CD4-positive, alpha-beta T cell treated with Interleukin-1 beta for 1 hour (primary cell): ENCODE data around the gene LRFN2.

ENCODE experiments used
- DNase-seq, 2 donors: peaks; one replicate each; pipeline ENCODE4 v3.0.0-alpha.2; 2020 to 2022

LRFN2 gene

DNA sequence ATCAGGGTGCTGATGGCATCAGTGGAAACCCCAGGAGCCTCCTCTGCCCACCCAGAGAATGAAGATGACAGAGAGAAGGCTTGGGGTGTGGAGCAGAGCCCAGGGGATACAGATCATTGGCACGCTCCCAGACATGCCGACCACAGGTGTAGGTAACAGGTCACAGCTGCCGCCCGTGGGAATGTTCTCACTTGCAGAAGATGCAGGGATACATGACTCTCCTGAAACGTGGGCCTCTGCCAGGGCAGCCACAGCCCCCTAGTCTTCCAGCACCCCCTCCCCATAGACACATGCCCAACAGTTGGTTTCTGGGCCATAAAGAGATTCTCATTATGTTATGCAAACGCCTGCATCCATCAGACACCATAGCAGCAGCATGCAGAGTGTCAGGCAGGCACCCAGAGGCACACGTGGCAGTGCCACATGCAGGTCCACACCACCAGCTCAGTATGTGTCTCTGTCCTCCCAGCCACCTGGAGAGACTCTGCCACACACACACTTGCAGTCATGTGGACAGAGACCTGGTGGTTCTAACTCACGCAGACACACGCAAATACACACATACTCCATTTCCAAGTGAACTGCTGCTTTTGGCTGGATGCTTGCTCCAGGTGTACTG lies 45.5 kb downstream of the LRFN2 start:
- DNase-seq, result no peak

DNA sequence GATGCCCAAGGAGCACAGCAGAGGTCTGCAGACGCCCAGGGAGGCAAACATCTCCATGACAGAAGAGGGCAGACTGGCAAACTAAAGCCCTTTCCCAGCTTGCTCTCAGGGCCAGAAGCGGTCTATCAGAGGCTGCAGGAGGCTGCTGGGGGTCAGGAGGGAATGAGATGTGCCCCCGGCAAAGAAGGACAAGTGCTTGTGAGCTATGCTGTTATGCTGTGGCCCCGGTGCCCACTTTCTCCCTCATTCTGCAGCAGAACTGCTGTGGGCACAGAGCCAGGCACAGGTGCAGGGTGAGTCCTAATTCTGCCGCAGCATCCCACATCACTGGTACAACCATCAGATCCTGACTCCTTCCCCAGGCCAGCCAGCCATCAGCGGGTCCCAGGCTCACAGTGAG lies 46.4 kb downstream of the LRFN2 start:
- no peak for DNase-seq

DNA sequence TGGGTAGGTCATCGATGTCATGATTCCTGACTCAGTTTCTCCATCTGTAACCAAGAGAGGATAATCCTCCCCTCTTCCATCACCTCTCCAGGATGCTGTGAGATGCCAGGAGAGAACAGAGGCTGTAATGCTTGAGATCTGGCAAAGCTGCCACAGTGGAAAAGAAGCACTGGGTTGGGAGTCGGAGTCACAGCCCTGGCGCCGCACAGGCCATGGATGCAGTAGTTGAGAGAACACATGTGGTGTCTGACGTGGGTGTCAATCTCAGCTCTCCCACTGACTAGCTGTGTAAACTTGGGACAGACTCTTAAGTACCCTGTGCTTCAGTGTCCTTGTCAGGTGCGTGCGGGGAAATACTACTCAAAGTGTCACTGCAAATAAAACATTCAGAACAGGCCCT lies 47.3 kb downstream of the LRFN2 start:
- no peak for DNase-seq

DNA sequence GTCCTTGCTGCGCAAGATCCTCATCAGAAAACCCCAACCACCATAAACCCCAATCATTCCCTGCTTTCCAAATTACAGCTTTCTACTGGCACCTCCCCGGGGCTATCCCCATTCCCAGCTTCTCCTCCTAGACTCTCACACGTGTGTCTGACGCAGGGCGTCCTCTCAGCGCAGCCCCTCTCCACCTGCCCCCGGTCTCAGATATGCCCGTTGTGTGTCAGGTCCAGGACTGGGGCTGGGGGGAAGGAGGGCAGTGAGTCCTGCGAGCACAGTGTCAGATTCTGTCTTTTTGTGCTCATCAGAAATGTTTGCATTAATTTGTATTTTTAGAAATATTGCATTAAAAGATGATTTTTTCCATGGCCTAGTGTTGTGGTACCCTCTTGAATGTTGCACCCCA lies 48.6 kb downstream of the LRFN2 start:
- DNase-seq, result no peak

DNA sequence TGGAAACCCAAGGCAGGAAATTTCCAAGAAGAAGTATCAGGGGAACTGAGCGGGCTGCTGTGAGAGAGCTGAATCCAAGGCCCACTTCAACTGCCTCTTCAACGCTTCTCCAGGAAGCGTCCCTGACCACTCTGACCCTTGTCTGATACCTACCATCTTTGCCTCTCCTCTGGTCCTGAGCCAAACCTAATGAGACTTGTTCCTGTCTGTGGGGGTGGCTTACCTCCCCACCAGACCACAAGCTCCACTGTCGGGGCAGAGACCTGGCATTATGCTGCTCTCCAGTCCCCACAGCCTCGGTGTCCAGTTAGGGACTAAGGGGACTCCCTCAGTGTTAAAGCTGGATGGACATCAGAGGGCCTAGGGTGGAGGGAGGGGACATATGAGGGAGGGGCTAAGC lies 49.7 kb downstream of the LRFN2 start:
- DNase-seq, result no peak

DNA sequence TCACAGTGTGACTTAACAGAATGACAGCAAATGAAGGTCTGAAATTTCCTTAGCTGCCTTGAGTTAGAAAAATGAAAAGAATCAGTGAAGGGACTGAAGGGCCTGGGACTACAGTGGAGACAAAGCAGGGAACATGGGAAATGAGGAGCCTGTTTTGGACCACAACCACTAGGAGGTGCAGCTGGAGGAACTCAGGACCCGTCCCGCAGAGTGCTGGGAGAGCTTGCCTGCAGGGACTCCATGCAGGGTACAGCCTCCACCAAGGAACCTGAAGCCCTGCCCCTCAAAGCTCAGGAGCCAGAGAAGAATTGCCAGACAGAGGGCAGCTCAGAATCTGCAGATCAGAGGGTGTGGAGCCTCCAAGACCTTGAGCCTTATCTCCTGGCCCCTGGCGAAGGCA lies 50.7 kb downstream of the LRFN2 start:
- no peak for DNase-seq

DNA sequence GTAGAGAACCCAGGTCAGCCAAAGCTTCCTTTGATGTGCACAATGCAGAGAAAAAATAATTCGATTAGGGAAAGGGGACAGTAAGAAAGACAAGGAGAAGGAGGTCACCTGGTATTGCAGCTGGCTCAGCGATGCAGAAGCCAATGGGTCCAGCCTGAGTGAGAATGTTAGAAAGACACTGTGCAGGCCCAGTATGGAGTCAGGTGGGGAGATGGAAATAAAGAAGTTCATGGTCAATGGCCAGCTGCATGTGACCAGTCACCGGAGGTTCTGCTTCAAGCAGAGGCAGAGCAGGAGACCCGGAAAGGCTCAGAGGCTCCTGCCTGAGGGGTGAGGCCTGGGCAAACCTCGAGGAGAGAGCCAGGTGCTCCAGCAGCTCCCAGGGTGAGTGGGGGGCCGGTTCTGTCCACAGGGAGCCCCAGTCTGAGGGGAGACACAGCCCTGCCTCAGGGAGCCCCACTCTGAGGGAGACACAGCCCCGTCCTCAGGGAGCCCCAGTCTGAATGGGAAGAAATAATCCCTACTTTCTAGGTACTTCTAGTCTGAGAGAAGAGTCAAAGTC lies 51.3 kb downstream of the LRFN2 start:
- no peak for DNase-seq

DNA sequence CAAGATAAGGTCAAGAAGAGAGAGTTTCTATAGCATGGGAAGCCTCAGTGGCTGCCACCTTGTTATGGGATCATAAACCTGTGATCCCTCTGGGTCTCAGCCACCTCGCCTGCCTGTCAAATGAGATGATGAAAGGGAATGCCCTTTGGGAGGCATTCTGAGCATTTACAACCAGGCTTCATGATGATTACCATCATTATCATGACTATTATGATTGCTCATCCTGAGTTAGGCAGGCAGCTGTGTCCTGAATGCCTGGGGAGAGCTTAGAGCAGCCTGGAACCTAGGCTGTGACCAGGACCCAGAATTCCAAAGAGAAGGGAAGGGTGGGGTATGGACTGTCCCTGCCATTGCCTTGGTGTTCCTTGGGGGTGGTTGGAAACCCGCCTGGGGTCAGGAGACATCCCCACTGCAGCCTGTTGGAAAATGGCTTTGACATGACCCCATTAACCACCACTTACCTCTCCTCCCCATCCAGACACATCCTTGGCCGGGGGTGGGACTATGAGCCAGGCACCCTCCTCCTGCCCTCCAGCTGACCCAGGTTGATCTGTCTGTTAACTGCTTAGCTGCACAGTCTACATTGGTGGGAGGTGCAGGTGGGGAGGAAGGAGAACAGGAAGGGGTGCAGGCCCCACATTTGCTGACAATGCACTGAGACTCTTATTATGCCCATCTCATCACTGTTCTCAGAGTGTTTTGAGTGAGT lies 51.9 kb downstream of the LRFN2 start:
- no peak for DNase-seq

DNA sequence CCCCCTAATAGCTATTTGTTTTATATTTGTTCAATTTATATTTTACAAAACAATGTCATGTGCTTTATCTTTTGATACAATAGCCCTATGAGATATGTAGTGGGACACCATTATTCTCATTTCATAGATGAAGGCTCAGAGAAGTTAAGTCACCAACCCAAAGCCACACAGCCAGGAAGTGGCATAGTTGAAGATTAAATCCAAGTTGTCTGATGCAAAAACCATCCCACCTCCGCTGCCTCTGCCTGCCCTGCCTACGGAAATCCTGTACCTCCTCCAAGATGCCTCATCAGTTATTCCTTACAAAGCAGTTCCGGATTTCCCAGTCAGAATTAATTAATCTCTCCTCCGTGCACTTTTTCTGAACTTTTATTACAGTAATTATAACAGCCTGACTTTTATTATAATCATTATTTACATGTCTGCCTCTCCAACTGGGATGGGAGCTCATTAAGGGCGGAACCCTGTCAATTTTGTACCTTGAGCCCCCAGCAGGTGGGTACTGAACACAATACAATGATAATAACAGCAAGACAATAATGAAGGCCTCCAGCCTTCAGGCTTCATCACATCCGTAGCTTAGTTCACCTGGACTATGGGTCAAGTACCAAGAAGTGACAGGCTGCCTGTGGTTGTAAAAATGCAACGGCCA lies 54.7 kb downstream of the LRFN2 start:
- no peak for DNase-seq

DNA sequence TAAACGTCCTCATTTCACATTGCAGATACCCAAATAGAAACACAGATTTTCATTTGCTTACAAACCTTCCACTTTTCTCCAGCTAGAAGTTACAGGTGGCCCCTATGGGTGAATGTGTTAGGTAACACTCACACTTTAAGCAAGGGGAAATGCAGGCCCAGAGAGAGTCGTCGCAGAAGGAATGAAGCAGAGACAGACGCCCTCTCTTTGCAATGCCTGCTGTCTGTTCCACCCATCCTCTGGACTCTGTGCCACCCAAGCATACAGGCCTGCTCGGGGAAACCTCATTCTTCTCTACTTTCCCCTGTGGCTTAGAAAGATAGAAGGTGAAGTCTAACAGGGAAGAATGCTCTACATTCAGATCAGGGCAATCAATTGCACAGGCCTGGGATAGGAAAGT lies 57.2 kb downstream of the LRFN2 start:
- DNase-seq, result no peak

DNA sequence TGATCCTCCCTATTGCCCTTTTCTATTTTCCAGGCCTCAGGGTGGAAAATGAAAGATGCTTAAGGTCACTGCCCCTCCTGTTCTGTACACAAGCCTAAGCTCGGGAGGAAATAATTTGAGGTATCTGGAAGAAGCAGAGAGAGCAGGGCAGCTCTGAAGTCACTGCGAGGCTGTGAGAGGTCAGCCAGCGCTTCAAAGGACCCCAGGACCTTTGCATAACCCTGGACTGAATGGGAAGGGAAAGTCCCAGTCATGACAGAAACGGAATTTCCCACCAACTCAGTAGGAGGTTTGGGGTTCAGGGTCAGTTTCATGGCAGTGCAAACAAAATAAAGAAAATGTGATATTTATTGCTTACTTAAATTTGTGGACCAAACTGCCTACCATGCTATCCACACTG lies 58.1 kb downstream of the LRFN2 start:
- DNase-seq, result no peak

DNA sequence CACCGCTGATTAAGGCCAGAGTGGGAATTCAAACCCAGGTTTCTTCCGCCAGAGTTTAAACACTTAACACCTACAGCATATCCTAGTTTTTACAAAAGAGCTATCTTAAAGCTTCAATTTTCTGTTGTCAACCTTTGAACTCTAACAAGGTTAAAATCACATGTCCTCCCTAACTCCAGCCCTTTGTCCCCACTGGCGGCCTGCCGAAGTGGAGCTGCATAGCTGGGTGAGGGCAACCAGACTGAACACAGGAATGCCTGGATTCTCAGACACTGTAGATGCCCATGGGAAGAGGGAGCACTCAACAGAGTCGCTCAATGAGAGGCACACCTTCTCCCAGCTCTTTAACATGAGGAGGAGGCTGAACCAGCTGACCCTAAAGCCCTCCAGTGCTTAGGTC lies 59.1 kb downstream of the LRFN2 start:
- no peak for DNase-seq

DNA sequence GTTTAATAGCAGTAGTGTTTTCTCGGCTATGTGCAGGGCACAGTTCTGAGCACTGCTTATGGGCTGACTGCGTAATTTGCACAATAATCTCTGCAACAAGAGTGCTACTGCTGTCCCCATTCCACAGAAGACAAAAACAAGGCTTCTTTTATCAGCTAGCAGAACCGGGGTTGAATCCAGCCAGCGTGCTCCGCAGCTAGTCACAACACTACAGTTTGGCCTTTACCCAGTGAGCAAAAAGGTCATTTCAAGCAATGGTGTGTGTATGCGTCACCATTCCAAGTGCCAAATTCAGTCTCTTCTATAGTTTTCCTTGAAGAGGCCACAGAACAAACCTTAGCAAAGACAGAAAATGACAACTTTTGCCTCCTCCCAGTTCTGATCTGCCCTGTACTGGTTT lies 61.1 kb downstream of the LRFN2 start:
- no peak for DNase-seq

DNA sequence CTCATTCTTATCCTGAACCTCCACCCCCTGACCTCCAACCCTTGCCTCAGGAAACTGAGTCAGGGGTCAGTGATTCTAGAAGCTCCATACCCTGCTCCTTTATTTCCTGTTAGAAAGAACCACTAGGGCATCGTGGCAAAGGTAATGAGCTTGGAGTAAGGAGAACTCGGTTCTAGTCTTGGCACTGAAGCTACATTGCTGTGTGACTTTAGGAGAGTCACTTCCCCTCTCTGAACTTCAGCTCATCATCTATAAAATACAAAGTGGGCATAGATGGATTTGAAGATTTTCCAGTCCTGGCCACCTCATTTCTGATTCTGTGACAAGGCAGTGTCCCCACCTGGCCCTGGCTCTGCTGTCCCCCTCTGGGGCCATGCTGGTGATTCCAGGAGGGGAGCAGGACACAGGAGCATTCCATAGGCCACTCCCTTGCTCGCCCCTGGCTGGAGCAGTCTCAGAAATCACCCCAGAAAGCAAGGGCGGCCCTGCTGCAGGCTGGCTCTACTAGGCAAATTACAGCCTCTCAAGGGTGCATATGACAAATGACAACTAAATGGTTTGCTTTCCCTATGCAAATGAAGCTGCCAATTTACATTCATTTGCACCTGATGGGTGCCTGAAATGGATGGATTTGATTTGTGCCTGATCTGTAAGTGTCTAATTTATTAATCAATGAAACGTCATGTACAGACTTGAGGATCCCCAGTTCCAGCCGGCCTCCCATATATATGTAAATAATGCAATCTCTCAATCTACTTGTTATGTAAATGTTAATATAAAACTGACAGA lies 62.2 kb downstream of the LRFN2 start:
- DNase-seq, result no peak

DNA sequence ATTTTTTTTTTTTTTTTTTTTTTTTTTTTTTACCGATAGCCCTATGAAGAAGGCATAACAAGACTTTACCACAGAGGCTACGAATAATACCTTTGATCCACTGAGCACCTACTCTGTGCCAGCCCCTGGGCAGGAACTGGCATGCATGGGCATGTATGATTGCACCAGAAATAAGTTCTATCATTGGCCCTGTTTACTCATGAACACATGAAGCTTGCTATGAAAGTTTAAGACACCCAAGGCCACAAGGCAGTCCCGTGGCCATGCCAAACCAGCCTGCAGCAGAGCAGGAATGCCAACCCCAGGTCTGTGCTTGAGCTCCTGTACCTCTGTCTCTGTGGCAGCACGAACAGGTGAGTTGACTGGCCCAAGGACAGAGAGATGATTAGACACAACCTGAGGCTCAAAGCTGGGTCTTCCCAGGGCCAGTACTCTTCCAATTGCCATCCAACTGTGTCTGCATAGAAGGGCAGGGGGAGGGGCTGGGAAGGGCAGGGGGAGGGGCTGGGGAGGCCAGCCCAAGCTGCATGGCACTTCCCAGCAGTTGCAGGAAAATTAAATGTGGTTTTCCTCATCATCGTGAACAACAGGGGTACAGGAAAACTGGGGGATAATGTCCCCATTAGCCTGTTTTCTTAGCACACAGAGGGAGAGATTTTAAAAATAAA lies 63.5 kb downstream of the LRFN2 start:
- DNase-seq, result no peak

DNA sequence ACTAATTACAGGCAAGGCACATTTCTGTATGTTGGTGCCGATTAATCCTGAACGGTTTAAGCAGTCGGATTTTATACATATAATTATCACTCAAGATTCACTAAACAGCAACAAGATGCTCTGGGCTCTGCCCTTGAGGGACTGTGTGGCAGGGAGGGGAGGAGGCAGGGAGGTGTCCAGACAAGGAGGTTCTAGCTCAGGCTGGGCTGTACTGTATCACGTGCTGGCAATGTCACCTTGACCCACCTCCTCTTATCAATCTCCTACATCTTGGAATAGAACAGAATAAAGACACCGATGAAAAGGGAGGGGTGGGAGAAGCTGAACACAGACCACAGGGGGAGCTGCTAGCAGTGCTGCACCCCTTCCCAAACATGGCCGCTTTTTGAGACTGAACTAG lies 65.7 kb downstream of the LRFN2 start:
- no peak for DNase-seq

DNA sequence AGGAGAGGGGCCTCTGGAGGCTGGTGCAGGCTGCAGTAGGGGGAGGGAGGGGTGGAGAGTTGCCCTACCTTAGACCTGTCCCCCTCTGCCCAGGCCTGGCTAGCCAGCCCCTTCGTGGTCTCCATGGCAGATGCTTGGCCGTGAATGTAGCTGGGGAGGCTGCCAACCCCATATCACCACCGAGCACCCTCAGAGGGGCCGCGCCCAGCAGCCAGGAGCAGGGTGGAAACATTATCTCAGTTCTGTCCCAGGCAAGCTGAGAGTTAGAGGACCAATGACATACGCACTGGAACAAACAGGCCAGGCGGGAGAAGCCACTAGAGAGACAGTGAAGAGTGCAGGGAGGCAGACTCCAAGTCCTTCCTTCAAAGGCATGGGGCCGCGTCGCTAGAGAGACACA lies 66.5 kb downstream of the LRFN2 start:
- no peak for DNase-seq

DNA sequence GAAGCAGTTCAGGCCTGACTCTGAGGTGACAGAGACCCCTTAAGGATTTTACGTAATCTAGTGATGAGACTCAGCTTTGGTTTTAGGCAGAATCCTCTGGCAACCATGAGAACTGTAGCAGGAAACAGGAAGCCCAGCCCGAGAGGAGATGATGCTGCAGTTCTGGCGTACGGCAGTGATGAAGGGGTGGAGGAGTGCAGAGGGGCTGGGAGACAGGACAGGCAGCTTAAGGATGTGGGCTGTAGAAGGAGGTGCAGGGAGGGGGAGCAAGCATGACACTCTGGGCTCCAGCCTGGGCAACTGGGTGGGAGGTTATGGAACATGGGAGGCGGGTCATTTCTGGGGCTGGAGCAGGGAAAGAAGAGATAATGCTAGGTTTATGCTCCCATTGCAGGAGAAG lies 67.1 kb downstream of the LRFN2 start:
- no peak for DNase-seq

DNA sequence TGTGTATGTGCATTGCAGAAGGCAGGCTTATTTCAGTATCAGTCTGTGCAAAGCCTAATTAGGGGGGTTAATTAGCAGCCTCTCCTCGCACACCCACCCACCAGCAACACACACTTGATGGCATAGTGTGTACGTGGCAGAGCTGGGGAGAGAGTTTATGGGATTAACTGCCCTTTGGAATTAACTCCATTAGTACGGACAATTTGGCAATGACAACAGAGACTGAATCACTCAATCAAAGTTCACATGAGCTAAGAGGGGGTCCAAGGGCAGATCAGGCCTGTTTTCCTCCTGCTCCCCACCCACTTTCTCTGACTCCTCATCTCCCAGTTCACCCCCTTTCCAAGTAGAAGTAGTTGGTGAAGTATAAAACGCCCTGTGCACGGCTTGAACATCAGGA lies 69.5 kb downstream of the LRFN2 start:
- no peak for DNase-seq

DNA sequence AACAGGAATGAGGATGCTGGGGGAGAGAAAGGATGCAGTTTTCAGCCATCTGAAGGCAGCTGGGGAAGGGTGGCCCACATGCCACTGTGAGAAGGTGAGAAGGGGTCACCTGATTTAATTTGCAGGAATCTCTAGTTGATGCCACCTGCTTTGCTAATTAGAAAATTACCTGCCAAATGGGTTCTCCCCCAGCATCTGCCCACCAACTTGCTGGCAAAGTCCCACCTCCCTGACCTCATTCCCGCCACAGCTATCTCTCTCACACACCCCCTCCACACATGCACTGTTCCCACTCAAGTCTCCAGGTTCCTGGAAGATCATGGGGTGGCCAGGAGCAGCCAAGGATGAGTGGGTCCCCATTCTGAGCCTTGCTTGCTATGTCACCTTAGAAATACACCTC lies 70.7 kb downstream of the LRFN2 start:
- no peak for DNase-seq

DNA sequence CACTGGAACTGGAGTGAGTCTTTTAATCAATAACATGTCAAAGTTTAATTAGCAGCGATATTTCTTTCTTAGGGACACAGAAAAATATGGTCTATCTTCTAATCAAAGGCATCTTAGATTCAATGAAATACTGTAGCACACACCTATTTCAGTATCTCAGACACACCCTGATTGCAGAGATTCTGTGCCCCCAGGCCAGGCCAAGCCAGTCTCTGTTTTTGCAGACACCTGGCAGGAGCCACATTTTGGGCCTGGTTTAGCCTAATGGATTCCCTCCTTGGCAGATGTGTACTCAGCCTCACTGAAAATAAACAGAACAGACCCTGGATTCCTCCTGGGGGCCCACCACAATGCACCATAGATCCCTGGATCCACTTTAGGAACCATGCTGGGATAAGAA lies 74.8 kb downstream of the LRFN2 start:
- DNase-seq, result no peak

DNA sequence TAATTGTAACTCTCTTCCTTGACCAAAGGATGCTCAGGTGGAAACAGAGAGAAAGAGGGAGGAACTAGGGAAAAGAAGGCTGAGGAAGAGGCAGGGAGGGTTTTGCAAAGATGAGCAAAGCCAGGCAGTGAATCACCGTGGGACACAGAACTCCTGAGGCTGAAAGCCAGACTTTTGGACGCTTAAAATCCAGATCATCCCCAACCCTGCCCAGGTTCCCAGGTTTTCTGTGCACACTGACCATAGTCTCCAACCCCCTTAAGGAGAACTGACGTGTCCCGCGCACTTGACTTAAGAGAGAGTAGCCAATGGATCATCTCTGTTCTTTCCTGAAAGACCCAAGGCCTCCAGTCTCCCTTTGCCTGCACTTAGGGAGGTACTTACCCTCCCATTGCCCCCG lies 75.3 kb downstream of the LRFN2 start:
- no peak for DNase-seq

DNA sequence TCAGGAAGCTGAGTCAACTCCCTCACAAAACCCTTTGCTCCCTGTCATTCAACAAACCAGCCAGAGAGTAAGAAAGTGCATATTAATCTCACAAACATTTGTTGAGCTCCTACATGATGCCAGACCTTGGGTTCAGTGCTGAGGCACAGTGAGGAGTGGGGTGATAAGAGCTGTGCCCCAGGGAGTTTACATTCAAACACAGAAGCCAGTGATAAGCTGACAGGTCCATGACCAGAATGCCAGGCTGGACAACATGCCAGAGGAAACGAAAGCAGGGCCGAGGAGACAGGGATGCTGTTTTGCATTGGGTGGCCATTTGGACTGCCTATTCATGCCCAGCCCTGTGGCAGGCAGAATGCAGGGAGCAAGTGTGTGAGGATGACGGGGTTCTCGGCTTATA lies 76.7 kb downstream of the LRFN2 start:
- DNase-seq, result no peak
